SK-N-SH treated with all-trans-retinoic acid at 6 μM for 48 hours (cell line): ENCODE data around the gene EFEMP1.

Experiments used
- BACH2 ChIP-seq: fragments of 250-450 bp; sonication (Bioruptor Pico); IDR thresholded peaks from 2 replicates; pipeline ENCODE4 v1.9.0; 2021; ENCODE audit warnings: mild to moderate bottlenecking, borderline replicate concordance
- CSDC2 ChIP-seq: fragments of 250-450 bp; sonication (Bioruptor Pico); IDR thresholded peaks from 2 replicates; pipeline ENCODE4 v1.5.0; 2020; ENCODE audit warnings: mild to moderate bottlenecking, moderate library complexity
- OSR1 ChIP-seq: fragments of 250-450 bp; sonication (Bioruptor Pico); IDR thresholded peaks from 2 replicates; pipeline ENCODE4 v1.8.0; 2022; ENCODE audit warnings: moderate library complexity, mild to moderate bottlenecking, inconsistent platforms
- RARB ChIP-seq: fragments of 250-450 bp; sonication (Bioruptor Pico); IDR thresholded peaks from 2 replicates; pipeline ENCODE4 v1.8.0; 2021; ENCODE audit warnings: mild to moderate bottlenecking, moderate library complexity
- TCF4 ChIP-seq: fragments of 250-450 bp; sonication (Bioruptor Pico); IDR thresholded peaks from 2 replicates; pipeline ENCODE4 v1.8.0; 2021; ENCODE audit warnings: mild to moderate bottlenecking, moderate library complexity, borderline replicate concordance
- ZFP3 ChIP-seq: fragments of 250-450 bp; sonication (Bioruptor Pico); IDR thresholded peaks from 2 replicates; pipeline ENCODE4 v1.5.0; 2020; ENCODE audit warnings: mild to moderate bottlenecking, moderate library complexity
- ZFP30 ChIP-seq: fragments of 450-650 bp; formaldehyde crosslinking; IDR thresholded peaks from 2 replicates; pipeline ENCODE4 v1.5.0; 2022; ENCODE audit warnings: mild to moderate bottlenecking, moderate library complexity
- ZNF565 ChIP-seq: fragments of 450-650 bp; formaldehyde crosslinking; conservative IDR thresholded peaks from 2 replicates; pipeline ENCODE4 v1.5.0; 2020; ENCODE audit warnings: low read depth, mild to moderate bottlenecking, moderate library complexity
- TF ChIP-seq, protein P1 (sequence below): fragments of 250-450 bp; sonication (Bioruptor Pico); IDR thresholded peaks from 2 replicates; pipeline ENCODE4 v1.8.0; 2020; ENCODE audit warnings: mild to moderate bottlenecking, moderate library complexity, borderline replicate concordance
- TF ChIP-seq, protein P2 (sequence below): fragments of 250-450 bp; sonication (Bioruptor Pico); IDR thresholded peaks from 2 replicates; pipeline ENCODE4 v1.5.1; 2020; ENCODE audit warnings: low read depth, mild to moderate bottlenecking, moderate library complexity
- TF ChIP-seq, protein P3 (sequence below): fragments of 250-450 bp; sonication (Bioruptor Pico); IDR thresholded peaks from 2 replicates; pipeline ENCODE4 v1.5.1; 2021; ENCODE audit warnings: mild to moderate bottlenecking, moderate library complexity
- TF ChIP-seq, protein P4 (sequence below): fragments of 250-450 bp; sonication (Bioruptor Pico); IDR thresholded peaks from 2 replicates; pipeline ENCODE4 v1.5.0; 2020; ENCODE audit warnings: mild to moderate bottlenecking, moderate library complexity

DNA sequence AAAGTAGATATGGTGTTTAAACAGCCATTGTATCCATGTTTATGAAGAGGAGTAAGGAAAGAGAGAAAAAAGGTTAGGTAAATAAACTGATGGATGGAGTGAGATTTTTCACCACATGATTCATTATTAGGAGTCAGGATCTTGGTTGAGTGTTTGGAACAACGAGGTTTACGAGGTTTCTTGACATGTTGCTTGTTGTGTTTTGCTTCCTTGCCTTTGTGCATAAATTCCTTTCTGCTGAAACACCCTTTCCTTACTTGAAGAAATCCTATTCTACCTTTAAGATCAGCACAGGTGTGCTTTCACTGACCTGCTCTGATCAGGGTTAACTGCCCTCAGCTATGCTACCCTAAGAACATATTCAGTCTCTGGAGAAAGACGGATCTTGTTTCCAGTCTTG, 66.6 kb downstream of the EFEMP1 start:
- TF ChIP-seq, protein P1, sequence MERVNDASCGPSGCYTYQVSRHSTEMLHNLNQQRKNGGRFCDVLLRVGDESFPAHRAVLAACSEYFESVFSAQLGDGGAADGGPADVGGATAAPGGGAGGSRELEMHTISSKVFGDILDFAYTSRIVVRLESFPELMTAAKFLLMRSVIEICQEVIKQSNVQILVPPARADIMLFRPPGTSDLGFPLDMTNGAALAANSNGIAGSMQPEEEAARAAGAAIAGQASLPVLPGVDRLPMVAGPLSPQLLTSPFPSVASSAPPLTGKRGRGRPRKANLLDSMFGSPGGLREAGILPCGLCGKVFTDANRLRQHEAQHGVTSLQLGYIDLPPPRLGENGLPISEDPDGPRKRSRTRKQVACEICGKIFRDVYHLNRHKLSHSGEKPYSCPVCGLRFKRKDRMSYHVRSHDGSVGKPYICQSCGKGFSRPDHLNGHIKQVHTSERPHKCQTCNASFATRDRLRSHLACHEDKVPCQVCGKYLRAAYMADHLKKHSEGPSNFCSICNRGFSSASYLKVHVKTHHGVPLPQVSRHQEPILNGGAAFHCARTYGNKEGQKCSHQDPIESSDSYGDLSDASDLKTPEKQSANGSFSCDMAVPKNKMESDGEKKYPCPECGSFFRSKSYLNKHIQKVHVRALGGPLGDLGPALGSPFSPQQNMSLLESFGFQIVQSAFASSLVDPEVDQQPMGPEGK (CRISPR knock-in tag) = no peak
- no peak for TF ChIP-seq ZFP3 (CRISPR knock-in tag)
- no peak for TF ChIP-seq OSR1
- TF ChIP-seq ZFP30 = no peak
- TF ChIP-seq, protein P2, sequence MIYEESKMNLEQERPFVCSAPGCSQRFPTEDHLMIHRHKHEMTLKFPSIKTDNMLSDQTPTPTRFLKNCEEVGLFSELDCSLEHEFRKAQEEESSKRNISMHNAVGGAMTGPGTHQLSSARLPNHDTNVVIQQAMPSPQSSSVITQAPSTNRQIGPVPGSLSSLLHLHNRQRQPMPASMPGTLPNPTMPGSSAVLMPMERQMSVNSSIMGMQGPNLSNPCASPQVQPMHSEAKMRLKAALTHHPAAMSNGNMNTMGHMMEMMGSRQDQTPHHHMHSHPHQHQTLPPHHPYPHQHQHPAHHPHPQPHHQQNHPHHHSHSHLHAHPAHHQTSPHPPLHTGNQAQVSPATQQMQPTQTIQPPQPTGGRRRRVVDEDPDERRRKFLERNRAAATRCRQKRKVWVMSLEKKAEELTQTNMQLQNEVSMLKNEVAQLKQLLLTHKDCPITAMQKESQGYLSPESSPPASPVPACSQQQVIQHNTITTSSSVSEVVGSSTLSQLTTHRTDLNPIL (CRISPR knock-in tag) = no peak
- no peak for TF ChIP-seq RARB (CRISPR knock-in tag)
- TF ChIP-seq CSDC2 = no peak
- TF ChIP-seq, protein P3, sequence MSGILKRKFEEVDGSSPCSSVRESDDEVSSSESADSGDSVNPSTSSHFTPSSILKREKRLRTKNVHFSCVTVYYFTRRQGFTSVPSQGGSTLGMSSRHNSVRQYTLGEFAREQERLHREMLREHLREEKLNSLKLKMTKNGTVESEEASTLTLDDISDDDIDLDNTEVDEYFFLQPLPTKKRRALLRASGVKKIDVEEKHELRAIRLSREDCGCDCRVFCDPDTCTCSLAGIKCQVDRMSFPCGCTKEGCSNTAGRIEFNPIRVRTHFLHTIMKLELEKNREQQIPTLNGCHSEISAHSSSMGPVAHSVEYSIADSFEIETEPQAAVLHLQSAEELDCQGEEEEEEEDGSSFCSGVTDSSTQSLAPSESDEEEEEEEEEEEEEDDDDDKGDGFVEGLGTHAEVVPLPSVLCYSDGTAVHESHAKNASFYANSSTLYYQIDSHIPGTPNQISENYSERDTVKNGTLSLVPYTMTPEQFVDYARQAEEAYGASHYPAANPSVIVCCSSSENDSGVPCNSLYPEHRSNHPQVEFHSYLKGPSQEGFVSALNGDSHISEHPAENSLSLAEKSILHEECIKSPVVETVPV (CRISPR knock-in tag) = no peak
- no peak for TF ChIP-seq BACH2 (CRISPR knock-in tag)
- TF ChIP-seq TCF4 (CRISPR knock-in tag) = no peak
- TF ChIP-seq, protein P4, sequence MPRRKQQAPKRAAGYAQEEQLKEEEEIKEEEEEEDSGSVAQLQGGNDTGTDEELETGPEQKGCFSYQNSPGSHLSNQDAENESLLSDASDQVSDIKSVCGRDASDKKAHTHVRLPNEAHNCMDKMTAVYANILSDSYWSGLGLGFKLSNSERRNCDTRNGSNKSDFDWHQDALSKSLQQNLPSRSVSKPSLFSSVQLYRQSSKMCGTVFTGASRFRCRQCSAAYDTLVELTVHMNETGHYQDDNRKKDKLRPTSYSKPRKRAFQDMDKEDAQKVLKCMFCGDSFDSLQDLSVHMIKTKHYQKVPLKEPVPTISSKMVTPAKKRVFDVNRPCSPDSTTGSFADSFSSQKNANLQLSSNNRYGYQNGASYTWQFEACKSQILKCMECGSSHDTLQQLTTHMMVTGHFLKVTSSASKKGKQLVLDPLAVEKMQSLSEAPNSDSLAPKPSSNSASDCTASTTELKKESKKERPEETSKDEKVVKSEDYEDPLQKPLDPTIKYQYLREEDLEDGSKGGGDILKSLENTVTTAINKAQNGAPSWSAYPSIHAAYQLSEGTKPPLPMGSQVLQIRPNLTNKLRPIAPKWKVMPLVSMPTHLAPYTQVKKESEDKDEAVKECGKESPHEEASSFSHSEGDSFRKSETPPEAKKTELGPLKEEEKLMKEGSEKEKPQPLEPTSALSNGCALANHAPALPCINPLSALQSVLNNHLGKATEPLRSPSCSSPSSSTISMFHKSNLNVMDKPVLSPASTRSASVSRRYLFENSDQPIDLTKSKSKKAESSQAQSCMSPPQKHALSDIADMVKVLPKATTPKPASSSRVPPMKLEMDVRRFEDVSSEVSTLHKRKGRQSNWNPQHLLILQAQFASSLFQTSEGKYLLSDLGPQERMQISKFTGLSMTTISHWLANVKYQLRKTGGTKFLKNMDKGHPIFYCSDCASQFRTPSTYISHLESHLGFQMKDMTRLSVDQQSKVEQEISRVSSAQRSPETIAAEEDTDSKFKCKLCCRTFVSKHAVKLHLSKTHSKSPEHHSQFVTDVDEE (CRISPR knock-in tag) = no peak
- TF ChIP-seq ZNF565 (CRISPR knock-in tag) = no peak
